ENCODE results near the gene GNG4. TPM values are rescaled to one million over a fixed set of nuclear protein-coding genes. Genes with fewer than 3 reads are reported as not detected.

The GNG4 gene
- total and polyA plus RNA-seq, 10 of the 15 experiments (the other 5 are each of a cell fraction or from before 2014, with no cell fraction given), result 0.03 to 0.15 (median 0.15) TPM; not detected in 7

DNA sequence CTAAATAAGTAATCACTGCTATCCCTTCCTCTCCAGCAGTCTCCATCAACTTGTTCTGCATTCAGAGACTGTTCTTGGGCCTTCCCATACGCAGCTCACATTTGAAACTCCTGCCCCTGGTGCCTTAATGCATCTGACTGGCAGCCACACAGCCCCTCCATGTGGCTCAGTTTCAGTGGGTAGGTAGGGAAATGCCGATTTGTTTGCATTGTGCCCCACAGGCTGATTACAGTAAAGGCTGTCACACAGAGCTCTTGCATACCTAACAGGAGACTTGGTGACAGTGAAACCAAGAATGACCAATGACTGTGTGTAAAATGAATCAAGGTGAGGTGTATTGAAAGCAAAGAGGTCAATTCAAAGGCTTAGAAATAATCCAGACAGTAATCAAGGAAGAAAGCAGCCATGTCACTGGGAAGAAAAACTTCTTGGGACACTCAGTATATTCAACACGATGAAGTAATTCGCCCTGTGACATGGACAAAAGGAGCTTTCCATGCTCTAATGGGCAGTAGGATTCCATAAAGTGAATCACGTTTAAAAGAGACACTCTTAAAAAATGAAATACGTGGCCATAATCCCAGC is 132.6 kb downstream of the GNG4 start:
- H3K9me3 ChIP-seq (replicated peaks; ENCODE audit: control insufficient read depth, insufficient read depth, low read length), result no peaks in the 10 kb centered on the region

DNA sequence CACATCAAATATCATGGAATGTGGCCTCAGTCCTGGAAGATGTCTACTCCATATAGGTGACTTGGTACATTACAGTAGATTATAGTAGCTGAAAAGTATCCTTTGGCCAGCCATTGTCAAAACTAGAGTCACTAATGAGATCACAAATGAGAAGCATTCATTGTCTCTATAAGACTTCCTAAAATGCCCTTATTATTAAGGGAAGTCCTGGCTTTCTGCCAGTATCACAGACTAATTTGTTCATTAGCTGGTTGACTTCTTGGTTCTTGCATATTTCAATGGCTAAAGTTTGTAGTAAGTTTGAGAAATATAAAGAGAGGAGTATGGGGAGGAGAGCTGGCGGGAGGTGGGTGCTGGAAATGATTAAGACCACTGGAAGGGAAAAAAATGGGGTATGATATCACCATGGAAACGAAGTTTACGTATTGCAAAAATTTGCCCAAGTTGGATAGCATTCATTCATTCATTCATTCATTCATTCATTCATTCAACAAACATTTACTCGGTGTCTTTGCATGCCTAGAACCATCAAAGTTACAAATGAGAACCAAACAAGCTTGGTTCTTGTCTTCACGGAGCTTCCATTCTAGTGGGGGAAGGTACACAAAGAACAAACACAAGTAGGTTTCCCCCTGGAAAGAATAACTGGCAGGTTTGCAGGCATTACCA is 133.6 kb downstream of the GNG4 start:
- ChIA-PET RAD21 (ENCODE audit: unreplicated experiment) (interaction anchor here (0.8 to 2.1 kb wide), 5 partner anchors 11 to 455 kb away, joined by 3 to 9 read pairs (median 5); partner anchors contain the start of gene B3GALNT2), SMC1A (ENCODE audit: uncharacterized antibody, unreplicated experiment) (interaction anchor here (2.2 kb wide), 1 partner anchor 456 kb away, joined by 8 read pairs; no protein-coding TSS in a partner anchor), POLR2A (no interaction called here), CTCF (interaction anchor here (1.0 to 4.4 kb wide), 8 partner anchors 9 to 456 kb away, joined by 3 to 31 read pairs (median 8); no protein-coding TSS in a partner anchor)
- no peak overlapping the region for H3K4me3 ChIP-seq
- H4K20me1 ChIP-seq (ENCODE audit: control insufficient read depth, insufficient read depth), result no peaks in the 10 kb centered on the region
- H3K27me3 ChIP-seq (replicated peaks in 1 of 2; ENCODE audit: control insufficient read depth in 2 of 2, insufficient read depth in 2 of 2, low read length in 1 of 2), result no peaks in the 10 kb centered on the region
- no peak overlapping the region for H3K4me2 ChIP-seq (ENCODE audit: control insufficient read depth, insufficient read depth)
- FAIRE-seq (no peak), DNase-seq (ENCODE audit: low read depth, low spot score) (no peak), ATAC-seq (no peak)
- no peaks in the 10 kb centered on the region for H3K79me2 ChIP-seq (ENCODE audit: control insufficient read depth, insufficient read depth, low read length)
- TF ChIP-seq CHD1 (IDR thresholded peaks at IDR 0.05; ENCODE audit: low read depth, low read length) (no peak), ZNF24 (IDR thresholded peaks at IDR 0.05) (peak; percentile 89)
- no peaks in the 10 kb centered on the region; the same call in 1 of the 2 replicates for H3K4me1 ChIP-seq (ENCODE audit: control insufficient read depth, insufficient read depth, low read length)
- BruUV-seq (replicated peaks), result no TSS peak
- H3K36me3 ChIP-seq (ENCODE audit: control insufficient read depth in 2 of 2, insufficient read depth in 2 of 2, low read length in 1 of 2), result no peaks in the 10 kb centered on the region
- no peak overlapping the region for H2AFZ ChIP-seq (ENCODE audit: control insufficient read depth, low read depth, low read length)
- no peak overlapping the region for H3K9ac ChIP-seq (ENCODE audit: control insufficient read depth, insufficient read depth, low read length)
- WGBS (ENCODE audit: insufficient coverage, insufficient replicate concordance, low lambda C conversion rate, missing lambda C conversion rate), result 64% methylated on average over 5 of the region's 5 CpGs
- no peaks in the 10 kb centered on the region for H3K9me3 ChIP-seq (replicated peaks; ENCODE audit: control insufficient read depth, insufficient read depth, low read length)
- intact Hi-C loops (cut with micrococcal nuclease; ENCODE audit: unreplicated experiment), result no loop called here
- no peak overlapping the region for H3K27ac ChIP-seq (ENCODE audit: control insufficient read depth, insufficient read depth)
- in situ Hi-C loops (cut with MboI), result no loop called here

More for the DNA sequence above, 132.6 kb downstream of the GNG4 start:
- Histone ChIP-seq H3K27ac (ENCODE audit: control insufficient read depth, insufficient read depth) (no peak overlapping the region), H3K79me2 (ENCODE audit: control insufficient read depth, insufficient read depth, low read length) (no peaks in the 10 kb centered on the region), H3K4me3 (no peak overlapping the region), H2AFZ (ENCODE audit: control insufficient read depth, low read depth, low read length) (no peak overlapping the region), H3K36me3 (ENCODE audit: control insufficient read depth in 2 of 2, insufficient read depth in 2 of 2, low read length in 1 of 2) (no peaks in the 10 kb centered on the region), H3K9ac (ENCODE audit: control insufficient read depth, insufficient read depth, low read length) (no peak overlapping the region), H3K4me2 (ENCODE audit: control insufficient read depth, insufficient read depth) (no peak overlapping the region), H3K4me1 (ENCODE audit: control insufficient read depth, insufficient read depth, low read length) (no peaks in the 10 kb centered on the region; the same call in 1 of the 2 replicates), H3K27me3 (replicated peaks in 1 of 2; ENCODE audit: control insufficient read depth in 2 of 2, insufficient read depth in 2 of 2, low read length in 1 of 2) (no peaks in the 10 kb centered on the region; a peak in 1 of 4 replicates), H4K20me1 (ENCODE audit: control insufficient read depth, insufficient read depth) (no peaks in the 10 kb centered on the region)
- DNase-seq (ENCODE audit: low read depth, low spot score) (no peak), FAIRE-seq (no peak), ATAC-seq (peak; percentile 89)
- ChIA-PET SMC1A (ENCODE audit: uncharacterized antibody, unreplicated experiment) (interaction anchor here (0.6 to 2.2 kb wide), 4 partner anchors 84 to 598 kb away, joined by 3 to 8 read pairs (median 3); no protein-coding TSS in a partner anchor), CTCF (interaction anchor here (1.0 to 4.4 kb wide), 8 partner anchors 10 to 455 kb away, joined by 3 to 31 read pairs (median 8); no protein-coding TSS in a partner anchor), RAD21 (ENCODE audit: unreplicated experiment) (interaction anchor here (0.6 to 2.1 kb wide), 4 partner anchors 12 to 468 kb away, joined by 3 to 9 read pairs (median 6); partner anchors contain the start of gene B3GALNT2), POLR2A (no interaction called here)
- no TSS peak for BruUV-seq (replicated peaks)
- in situ Hi-C loops (cut with MboI), result no loop called here
- 5% methylated on average over 6 of the region's 6 CpGs for WGBS (ENCODE audit: insufficient coverage, insufficient replicate concordance, low lambda C conversion rate, missing lambda C conversion rate)
- TF ChIP-seq, protein P1, sequence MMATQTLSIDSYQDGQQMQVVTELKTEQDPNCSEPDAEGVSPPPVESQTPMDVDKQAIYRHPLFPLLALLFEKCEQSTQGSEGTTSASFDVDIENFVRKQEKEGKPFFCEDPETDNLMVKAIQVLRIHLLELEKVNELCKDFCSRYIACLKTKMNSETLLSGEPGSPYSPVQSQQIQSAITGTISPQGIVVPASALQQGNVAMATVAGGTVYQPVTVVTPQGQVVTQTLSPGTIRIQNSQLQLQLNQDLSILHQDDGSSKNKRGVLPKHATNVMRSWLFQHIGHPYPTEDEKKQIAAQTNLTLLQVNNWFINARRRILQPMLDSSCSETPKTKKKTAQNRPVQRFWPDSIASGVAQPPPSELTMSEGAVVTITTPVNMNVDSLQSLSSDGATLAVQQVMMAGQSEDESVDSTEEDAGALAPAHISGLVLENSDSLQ (IDR thresholded peaks at IDR 0.05), result peak; percentile 61
- TF ChIP-seq YY1 (IDR thresholded peaks at IDR 0.05; ENCODE audit: low read depth, low read length), result no peak
- intact Hi-C loops (cut with micrococcal nuclease; ENCODE audit: unreplicated experiment), result no loop called here
